IMR-90 (cell line): Measurements from ENCODE around the gene TBXT. TPM values are rescaled to one million over a fixed set of nuclear protein-coding genes. Genes with fewer than 3 reads are reported as not detected.

Experiments used
- ATAC-seq: fragments of 200-7000 bp; cut with Tn5 transposase; 2 replicates; pipeline ENCODE4 v1.9.1; 2020; ENCODE audit warnings: low read depth, mild to moderate bottlenecking, moderate library complexity
- BruUV-seq: library from RNA; stranded (reverse); fragments of 400-500 nt; replicated peaks from 2 replicates; lab custom pipeline; 2021; lab: Mats Ljungman, UMichigan
- CTCF ChIA-PET: fragments of 300-600 bp; formaldehyde crosslinking; extraction: SDS; loops from one replicate; lab custom pipeline; 2021; ENCODE audit warnings: antibody characterized with exemption; lab: Yijun Ruan, JAX
- POLR2A ChIA-PET: fragments of 300-600 bp; sonication (Branson Sonifier 250); formaldehyde crosslinking; loops from one replicate; lab custom pipeline; 2022; ENCODE audit warnings: antibody characterized with exemption; ENCODE audit not compliant: unreplicated experiment; lab: Charles Lee
- DNase-seq: peaks from one replicate; pipeline ENCODE4 v3.0.0; 2013
- H2AFZ ChIP-seq: replicated peaks from 2 replicates; pipeline ENCODE3; 2013; ENCODE audit warnings: low read length, mild to moderate bottlenecking; ENCODE audit not compliant: poor library complexity
- H2AK5ac ChIP-seq: 2 replicates; pipeline ENCODE4 v1.6.1; 2013; ENCODE audit warnings: low read depth, low read length, inconsistent platforms
- H2AK9ac ChIP-seq: replicated peaks from 2 replicates; pipeline ENCODE3; 2013; ENCODE audit warnings: mild to moderate bottlenecking, low read depth, low read length, moderate library complexity; ENCODE audit not compliant: poor library complexity
- H2BK120ac ChIP-seq: 2 replicates; pipeline ENCODE4 v1.6.1; 2013; ENCODE audit warnings: low read depth, low read length, inconsistent platforms
- H2BK15ac ChIP-seq: 3 replicates; pipeline ENCODE4 v1.6.1; 2013; ENCODE audit warnings: low read depth, low read length, inconsistent platforms
- H2BK20ac ChIP-seq: 2 replicates; pipeline ENCODE4 v1.6.1; 2013; ENCODE audit warnings: low read depth, mild to moderate bottlenecking, inconsistent platforms, low read length, moderate library complexity
- H2BK5ac ChIP-seq: 2 replicates; pipeline ENCODE4 v1.6.1; 2013; ENCODE audit warnings: mild to moderate bottlenecking, low read depth, low read length, inconsistent platforms; ENCODE audit not compliant: poor library complexity, severe bottlenecking
- H3K14ac ChIP-seq: replicated peaks from 2 replicates; pipeline ENCODE4 v1.6.1; 2013; ENCODE audit warnings: low read depth, low read length, inconsistent platforms
- H3K18ac ChIP-seq: 2 replicates; pipeline ENCODE4 v1.6.1; 2013; ENCODE audit warnings: low read depth, low read length, control low read depth
- H3K23ac ChIP-seq: 2 replicates; pipeline ENCODE4 v1.6.1; 2013; ENCODE audit warnings: low read depth, low read length, inconsistent platforms
- H3K27ac ChIP-seq: 2 replicates; pipeline ENCODE4 v1.5.1; 2013; ENCODE audit warnings: mild to moderate bottlenecking, control low read depth, low read length; ENCODE audit not compliant: insufficient read depth
- H3K27me3 ChIP-seq: 2 replicates; pipeline ENCODE4 v1.6.1; 2013; ENCODE audit warnings: low read length; ENCODE audit not compliant: control insufficient read depth, insufficient read depth
- H3K36me3 ChIP-seq: 2 replicates; pipeline ENCODE4 v1.6.1; 2013; ENCODE audit warnings: low read length, mixed read lengths; ENCODE audit not compliant: control insufficient read depth, insufficient read depth
- H3K4ac ChIP-seq: 2 replicates; pipeline ENCODE4 v1.6.1; 2013; ENCODE audit warnings: low read depth, low read length, inconsistent platforms
- H3K4me1 ChIP-seq: 2 replicates; pipeline ENCODE4 v1.6.1; 2013; ENCODE audit warnings: low read length, mixed read lengths; ENCODE audit not compliant: control insufficient read depth, insufficient read depth
- H3K4me2 ChIP-seq: 2 replicates; pipeline ENCODE4 v1.6.1; 2013; ENCODE audit warnings: low read depth, mild to moderate bottlenecking, control low read depth, low read length, moderate library complexity
- H3K4me3 ChIP-seq: 2 replicates; pipeline ENCODE4 v1.5.1; 2013; ENCODE audit warnings: low read depth, mild to moderate bottlenecking, control low read depth, low read length, moderate library complexity; ENCODE audit not compliant: insufficient read depth
- H3K56ac ChIP-seq: 2 replicates; pipeline ENCODE4 v1.6.1; 2013; ENCODE audit warnings: low read length, inconsistent platforms; ENCODE audit not compliant: insufficient read depth; ENCODE audit errors: extremely low read depth
- H3K79me1 ChIP-seq, 2 experiments: 2 replicates each; pipeline ENCODE4 v1.6.1; 2013; ENCODE audit warnings: low read length in 2 of 2, inconsistent platforms in 1 of 2, low read depth in 1 of 2
- H3K9ac ChIP-seq: 2 replicates; pipeline ENCODE4 v1.6.1; 2013; ENCODE audit warnings: low read depth, low read length, control low read depth
- H3K9me1 ChIP-seq: 2 replicates; pipeline ENCODE4 v1.6.1; 2013; ENCODE audit warnings: low read length, inconsistent platforms; ENCODE audit not compliant: insufficient read depth
- H3K9me3 ChIP-seq: 2 replicates; pipeline ENCODE4 v1.6.1; 2013; ENCODE audit warnings: low read length; ENCODE audit not compliant: control insufficient read depth, insufficient read depth
- H4K20me1 ChIP-seq: 2 replicates; pipeline ENCODE4 v1.6.1; 2013; ENCODE audit warnings: low read length, inconsistent platforms; ENCODE audit not compliant: insufficient read depth
- H4K5ac ChIP-seq: 2 replicates; pipeline ENCODE4 v1.6.1; 2013; ENCODE audit warnings: mild to moderate bottlenecking, low read depth, low read length, control low read depth
- H4K8ac ChIP-seq, 2 experiments: 2 replicates each; pipeline ENCODE4 v1.6.1; 2013; ENCODE audit warnings: low read depth in 2 of 2, low read length in 2 of 2, control low read depth in 1 of 2, inconsistent platforms in 1 of 2
- H4K91ac ChIP-seq: 2 replicates; pipeline ENCODE4 v1.6.1; 2013; ENCODE audit warnings: low read depth, low read length, inconsistent platforms; ENCODE audit not compliant: insufficient read depth
- ELK1 ChIP-seq: fragments of 150-350 bp; IDR thresholded peaks from 2 replicates; pipeline ENCODE4 v1.6.1; 2016; ENCODE audit warnings: low read depth, mild to moderate bottlenecking, low read length, moderate library complexity, borderline replicate concordance
- FOS ChIP-seq: fragments of 150-350 bp; IDR thresholded peaks from 2 replicates; pipeline ENCODE4 v1.6.1; 2016; ENCODE audit warnings: low read depth, low read length
- MXI1 ChIP-seq: IDR thresholded peaks from 2 replicates; pipeline ENCODE4 v1.6.1; 2012; ENCODE audit warnings: low read depth, mild to moderate bottlenecking, low read length, moderate library complexity, borderline replicate concordance
- NFE2L2 ChIP-seq: fragments of 150-350 bp; IDR thresholded peaks from 2 replicates; pipeline ENCODE4 v1.6.1; 2016; ENCODE audit warnings: low read depth, mild to moderate bottlenecking, low read length
- RCOR1 ChIP-seq: IDR thresholded peaks from 2 replicates; pipeline ENCODE4 v1.6.1; 2012; ENCODE audit warnings: mild to moderate bottlenecking, low read length, improper control_type of control experiment; ENCODE audit not compliant: insufficient replicate concordance
- SMC3 ChIP-seq: fragments of 150-350 bp; IDR thresholded peaks from 2 replicates; pipeline ENCODE4 v1.6.1; 2016; ENCODE audit warnings: low read depth, mild to moderate bottlenecking, antibody characterized with exemption, low read length, moderate library complexity
- USF2 ChIP-seq: fragments of 150-350 bp; IDR thresholded peaks from 2 replicates; pipeline ENCODE4 v1.6.1; 2017; ENCODE audit warnings: mild to moderate bottlenecking, antibody characterized with exemption, low read length, low read depth
- WGBS, 2 experiments: methylation state at CpG; one replicate each; pipeline versions ENCODE4 v1.1.5 to v1.1.7; 2013; ENCODE audit warnings: missing lambda C conversion rate in 2 of 2; ENCODE audit not compliant: insufficient read length in 1 of 2; ENCODE audit errors: extremely low coverage in 2 of 2; 5-methylcytosine and 5-hydroxymethylcytosine counted together
- dilution Hi-C: fragments of 300-500 bp; cut with HindIII; formaldehyde crosslinking; loops from one replicate; pipeline ENCODE4 v1.14.3; 2018; ENCODE audit warnings: low sequenced_read_pairs; ENCODE audit not compliant: unreplicated experiment
- in situ Hi-C: fragments of 300-500 bp; cut with MboI; formaldehyde crosslinking; loops from 3 replicates; pipeline ENCODE4 v1.14.3; 2019; ENCODE audit warnings: low sequenced_read_pairs, inconsistent platforms, mixed read lengths
- intact Hi-C: fragments of 100-400 bp; cut with micrococcal nuclease; formaldehyde crosslinking; loops from 2 replicates; pipeline ENCODE4 v1.10.0; 2022
- polyA plus RNA-seq, 3 experiments: library from polyadenylated mRNA; depleted of rRNA; stranded (reverse); fragments of >200 nt; gene quantifications; 2 replicates each; pipeline ENCODE4 v1.2.3, GENCODE V29; 2012; ENCODE audit warnings: low replicate concordance in 1 of 3
- total RNA-seq: library from RNA; depleted of rRNA; stranded (reverse); fragments of >200 nt; gene quantifications from 2 replicates; pipeline ENCODE4 v1.2.3, GENCODE V29; 2012

Gene TBXT
- total and polyA plus RNA-seq, 2 of the 4 experiments (the other 2 are of a cell fraction), result not detected

- no CpG with 5 or more reads among the region's 2 CpGs for WGBS, 2 experiments
- ChIA-PET CTCF (no interaction called here), POLR2A (no interaction called here)
- no peaks in the 10 kb centered on the region for H3K9me3 ChIP-seq
- no peak overlapping the region for H3K14ac ChIP-seq
- H3K23ac ChIP-seq, result no peak overlapping the region
- no peak overlapping the region for H2BK15ac ChIP-seq
- no peak overlapping the region for H3K56ac ChIP-seq
- H3K27me3 ChIP-seq, result no peaks in the 10 kb centered on the region; the same call in 1 of the 2 replicates
- H4K20me1 ChIP-seq, result no peaks in the 10 kb centered on the region
- no peak overlapping the region for H2BK120ac ChIP-seq
- no peaks in the 10 kb centered on the region for H3K36me3 ChIP-seq
- no peak overlapping the region for H3K4ac ChIP-seq
- no peak overlapping the region for H2AK5ac ChIP-seq
- no peak overlapping the region for H2AK9ac ChIP-seq
- no TSS peak for BruUV-seq
- H3K4me3 ChIP-seq, result no peak overlapping the region
- H3K18ac ChIP-seq, result no peak overlapping the region
- no peak overlapping the region for H4K8ac ChIP-seq
- H4K91ac ChIP-seq, result no peak overlapping the region
- no peak overlapping the region for H2BK5ac ChIP-seq
- ATAC-seq (no peak), DNase-seq (no peak)
- no peak overlapping the region for H4K5ac ChIP-seq
- dilution Hi-C loops, result no loop called here
- H2BK20ac ChIP-seq, result no peak overlapping the region
- in situ Hi-C loops, result no loop called here
- no peaks in the 10 kb centered on the region for H3K9me1 ChIP-seq
- intact Hi-C loops, result no loop called here
- no peak overlapping the region for H2AFZ ChIP-seq
- TF ChIP-seq ELK1 (no peak), MXI1 (no peak), FOS (no peak), SMC3 (no peak), RCOR1 (no peak), USF2 (no peak), NFE2L2 (no peak)
- H3K9ac ChIP-seq, result no peak overlapping the region
- no peaks in the 10 kb centered on the region for H3K4me1 ChIP-seq
- H3K27ac ChIP-seq, result no peak overlapping the region
- no peak overlapping the region for H3K4me2 ChIP-seq
- no peaks in the 10 kb centered on the region for H3K79me1 ChIP-seq
These were observed 24.6 kb downstream of the TBXT start for GRCh38 chr6:166143011-166143410.
